ENCODE results near the gene MAP1LC3B2.
A peak's percentile ranks its signal among the peaks of the same experiment; 100 is the strongest.

Gene MAP1LC3B2

GRCh38 chr12:116559162-116559935 is at the start of gene MAP1LC3B2:
Gene MAP1LC3B2 (plus strand): TSS chr12:116559381. CDS start chr12:116575943, 16,562 bp downstream.
- no peak for DNase-seq

GRCh38 chr12:116513944-116514343 is 45.2 kb upstream of the MAP1LC3B2 start:
- no peak for DNase-seq

- no peak for DNase-seq
These were observed 43.5 kb upstream of the MAP1LC3B2 start for GRCh38 chr12:116515684-116516083.

- no peak for DNase-seq
These were observed 42.5 kb upstream of the MAP1LC3B2 start for GRCh38 chr12:116516657-116517056.

- DNase-seq, result no peak
These were observed 41.6 kb upstream of the MAP1LC3B2 start for GRCh38 chr12:116517431-116518045.

- peak; percentile 26 for DNase-seq
These were observed 38.9 kb upstream of the MAP1LC3B2 start for GRCh38 chr12:116520225-116520760.

- no peak for DNase-seq
These were observed 38.2 kb upstream of the MAP1LC3B2 start for GRCh38 chr12:116520801-116521471.

GRCh38 chr12:116524311-116524710 is 34.9 kb upstream of the MAP1LC3B2 start:
- DNase-seq, result no peak

GRCh38 chr12:116524964-116525379 is 34.2 kb upstream of the MAP1LC3B2 start:
- DNase-seq, result no peak

GRCh38 chr12:116525418-116526001 is 33.7 kb upstream of the MAP1LC3B2 start:
- peak; percentile 64 for DNase-seq

- no peak for DNase-seq
These were observed 31.1 kb upstream of the MAP1LC3B2 start for GRCh38 chr12:116528065-116528464.

GRCh38 chr12:116528498-116528897 is 30.7 kb upstream of the MAP1LC3B2 start:
- DNase-seq, result no peak

GRCh38 chr12:116529048-116529447 is 30.1 kb upstream of the MAP1LC3B2 start:
- DNase-seq, result peak; percentile 4

GRCh38 chr12:116529686-116530085 is 29.5 kb upstream of the MAP1LC3B2 start:
- DNase-seq, result no peak

- DNase-seq, result no peak
These were observed 26.8 kb upstream of the MAP1LC3B2 start for GRCh38 chr12:116532428-116532827.

GRCh38 chr12:116532986-116533342 is 26.2 kb upstream of the MAP1LC3B2 start:
- no peak for DNase-seq

- DNase-seq, result peak; percentile 67
These were observed 25.6 kb upstream of the MAP1LC3B2 start for GRCh38 chr12:116533343-116534251.

- DNase-seq, result peak; percentile 36
These were observed 24.7 kb upstream of the MAP1LC3B2 start for GRCh38 chr12:116534311-116535121.

- no peak for DNase-seq
These were observed 23.9 kb upstream of the MAP1LC3B2 start for GRCh38 chr12:116535241-116535640.

- no peak for DNase-seq
These were observed 21.9 kb upstream of the MAP1LC3B2 start for GRCh38 chr12:116537101-116537904.

Data from NCI-H446 treated with DMSO at 0.1 percent for 48 hours (cell line).